KMS-11 (cell line): ENCODE results near the gene ALS2.
"Not testable (repeated sequence)": the region's sequence is repeated elsewhere in the genome, so short reads cannot be mapped to it uniquely, and the experiment has no call there.

Experiments
- H2AFZ ChIP-seq: fragments of 200-600 bp; sonication (generic); 2 replicates; pipeline ENCODE4 v1.6.1; 2016; ENCODE audit warnings: antibody characterized with exemption, mixed run types, low read depth
- H3K27ac ChIP-seq: fragments of 200-600 bp; sonication (generic); 2 replicates; pipeline ENCODE4 v1.6.1; 2016; ENCODE audit warnings: mild to moderate bottlenecking, mixed run types
- H3K27me3 ChIP-seq: fragments of 200-600 bp; sonication (generic); 2 replicates; pipeline ENCODE4 v1.6.1; 2017; ENCODE audit warnings: mild to moderate bottlenecking, low read depth, mixed run types, moderate library complexity; ENCODE audit not compliant: insufficient read depth
- H3K36me3 ChIP-seq: fragments of 200-600 bp; sonication (generic); 2 replicates; pipeline ENCODE4 v1.6.1; 2017; ENCODE audit warnings: mild to moderate bottlenecking, mixed run types; ENCODE audit not compliant: insufficient read depth
- H3K4me1 ChIP-seq: fragments of 200-600 bp; sonication (generic); 2 replicates; pipeline ENCODE4 v1.6.1; 2016; ENCODE audit warnings: mild to moderate bottlenecking, low read depth, mixed run types; ENCODE audit not compliant: poor library complexity, severe bottlenecking
- H3K4me2 ChIP-seq: fragments of 200-600 bp; sonication (generic); 2 replicates; pipeline ENCODE4 v1.7.0; 2016; ENCODE audit warnings: mild to moderate bottlenecking, mixed run types
- H3K4me3 ChIP-seq: fragments of 200-600 bp; sonication (generic); IDR thresholded peaks from 2 replicates; pipeline ENCODE4 v1.6.1; 2017; ENCODE audit warnings: low read depth, low read length, mixed read lengths; ENCODE audit not compliant: insufficient read depth
- H3K79me2 ChIP-seq: fragments of 200-600 bp; sonication (generic); 2 replicates; pipeline ENCODE4 v1.6.1; 2016; ENCODE audit warnings: low read depth, mixed run types; ENCODE audit not compliant: insufficient read depth
- H3K9ac ChIP-seq: fragments of 200-600 bp; sonication (generic); 2 replicates; pipeline ENCODE4 v1.6.1; 2016; ENCODE audit warnings: mild to moderate bottlenecking, mixed run types
- H4K20me1 ChIP-seq: fragments of 200-600 bp; sonication (generic); 2 replicates; pipeline ENCODE4 v1.6.1; 2016; ENCODE audit warnings: mild to moderate bottlenecking, mixed run types; ENCODE audit not compliant: insufficient read depth
- CTCF ChIP-seq: fragments of 200-600 bp; sonication (generic); conservative IDR thresholded peaks from 2 replicates; pipeline ENCODE4 v1.6.1; 2017; ENCODE audit warnings: low read depth, mild to moderate bottlenecking, antibody characterized with exemption, low read length, moderate library complexity, mixed read lengths

Gene ALS2

GRCh38 chr2:201821080-201821479, 40.3 kb upstream of the ALS2 start:
- no peak for TF ChIP-seq CTCF
- Histone ChIP-seq H3K79me2 (no peaks in the 10 kb centered on the region), H3K27ac (no peak overlapping the region), H3K27me3 (no peaks in the 10 kb centered on the region), H3K36me3 (no peaks in the 10 kb centered on the region), H3K4me1 (no peaks in the 10 kb centered on the region), H3K4me3 (no peak overlapping the region), H2AFZ (no peak overlapping the region), H4K20me1 (no peaks in the 10 kb centered on the region), H3K9ac (no peak overlapping the region), H3K4me2 (no peak overlapping the region)

- Histone ChIP-seq H2AFZ (no peak overlapping the region), H3K36me3 (no peaks in the 10 kb centered on the region), H3K27ac (no peak overlapping the region), H3K27me3 (no peaks in the 10 kb centered on the region), H3K4me3 (no peak overlapping the region), H3K4me1 (no peaks in the 10 kb centered on the region), H3K79me2 (no peaks in the 10 kb centered on the region), H3K9ac (no peak overlapping the region), H4K20me1 (no peaks in the 10 kb centered on the region), H3K4me2 (no peak overlapping the region)
- no peak for TF ChIP-seq CTCF
These were observed 39.8 kb upstream of the ALS2 start for GRCh38 chr2:201820383-201821007.

GRCh38 chr2:201816657-201817575, 36.2 kb upstream of the ALS2 start:
- Histone ChIP-seq H2AFZ (no peak overlapping the region), H3K36me3 (no peaks in the 10 kb centered on the region), H3K9ac (no peak overlapping the region), H4K20me1 (no peaks in the 10 kb centered on the region), H3K27me3 (no peaks in the 10 kb centered on the region), H3K4me3 (no peak overlapping the region), H3K27ac (no peak overlapping the region), H3K4me2 (no peak overlapping the region), H3K4me1 (no peaks in the 10 kb centered on the region), H3K79me2 (no peaks in the 10 kb centered on the region)
- no peak for TF ChIP-seq CTCF

- H3K4me3 ChIP-seq: no peak overlapping the region
- H3K36me3 ChIP-seq: no peaks in the 10 kb centered on the region
- no peak for TF ChIP-seq CTCF
These were observed 33.4 kb upstream of the ALS2 start for GRCh38 chr2:201813996-201814760.

GRCh38 chr2:201810604-201811003, 29.9 kb upstream of the ALS2 start:
- not testable (repeated sequence) for H4K20me1 ChIP-seq, H2AFZ ChIP-seq, H3K27me3 ChIP-seq, H3K4me3 ChIP-seq, H3K9ac ChIP-seq, H3K4me1 ChIP-seq, H3K36me3 ChIP-seq, H3K27ac ChIP-seq, H3K79me2 ChIP-seq, H3K4me2 ChIP-seq

More at GRCh38 chr2:201813996-201814760, 33.4 kb upstream of the ALS2 start:
- no peaks in the 10 kb centered on the region for H4K20me1 ChIP-seq
- no peak overlapping the region for H3K27ac ChIP-seq
- H3K27me3 ChIP-seq: no peaks in the 10 kb centered on the region
- H3K4me1 ChIP-seq: no peaks in the 10 kb centered on the region
- no peak overlapping the region for H3K4me2 ChIP-seq
- H2AFZ ChIP-seq: no peak overlapping the region
- no peaks in the 10 kb centered on the region for H3K79me2 ChIP-seq
- H3K9ac ChIP-seq: no peak overlapping the region
